Fibroblast of the aortic adventitia (primary cell): Measurements from ENCODE around the gene PMFBP1. TPM values are rescaled to one million over a fixed set of nuclear protein-coding genes. Genes with fewer than 3 reads are reported as not detected.

ENCODE experiments used
- DNase-seq: peaks from one replicate; pipeline ENCODE4 v3.0.0-alpha.2; 2010; ENCODE audit warnings: low read depth
- H3K4me3 ChIP-seq: 2 replicates; pipeline ENCODE4 v1.5.1; 2011; ENCODE audit warnings: low read depth, mild to moderate bottlenecking, control low read depth, low read length, moderate library complexity
- CTCF ChIP-seq: IDR thresholded peaks from 2 replicates; pipeline ENCODE4 v1.5.1; 2011; ENCODE audit warnings: mild to moderate bottlenecking, low read length, control low read depth, inconsistent platforms; ENCODE audit not compliant: insufficient read depth
- total RNA-seq: library from RNA; depleted of rRNA; stranded (reverse); fragments of >200 nt; gene quantifications from 2 replicates; pipeline ENCODE4 v1.2.3, GENCODE V29; 2012; ENCODE audit warnings: low replicate concordance

Gene PMFBP1
- total RNA-seq, 1 donor = 0.09 TPM

DNA sequence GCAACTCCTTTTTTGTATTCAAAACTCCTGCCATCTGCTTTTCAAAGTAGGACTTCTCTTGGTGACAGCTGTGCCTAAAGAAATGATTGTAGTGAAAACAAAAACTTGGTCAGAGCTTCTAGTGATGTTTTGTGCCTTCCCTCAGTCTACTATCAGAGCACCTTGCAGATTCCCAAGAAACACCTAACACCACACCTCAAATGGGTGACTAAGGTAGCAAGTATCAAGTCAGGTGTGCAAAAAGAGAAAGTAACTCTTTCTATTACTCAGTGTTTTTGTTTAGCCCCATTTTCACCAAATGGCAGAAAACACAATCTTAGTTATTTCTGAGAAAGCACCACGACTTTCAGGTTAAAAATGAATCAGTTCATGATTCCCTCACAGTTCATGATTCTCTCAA lies 2.0 kb upstream of the PMFBP1 start:
- no peak for DNase-seq
- no peak overlapping the region for H3K4me3 ChIP-seq
- no peak for TF ChIP-seq CTCF

- no peak for DNase-seq
- TF ChIP-seq CTCF = no peak
- no peak overlapping the region for H3K4me3 ChIP-seq
Observed at GRCh38 chr16:72171236-72171635, 719 bp downstream of the PMFBP1 start.

DNA sequence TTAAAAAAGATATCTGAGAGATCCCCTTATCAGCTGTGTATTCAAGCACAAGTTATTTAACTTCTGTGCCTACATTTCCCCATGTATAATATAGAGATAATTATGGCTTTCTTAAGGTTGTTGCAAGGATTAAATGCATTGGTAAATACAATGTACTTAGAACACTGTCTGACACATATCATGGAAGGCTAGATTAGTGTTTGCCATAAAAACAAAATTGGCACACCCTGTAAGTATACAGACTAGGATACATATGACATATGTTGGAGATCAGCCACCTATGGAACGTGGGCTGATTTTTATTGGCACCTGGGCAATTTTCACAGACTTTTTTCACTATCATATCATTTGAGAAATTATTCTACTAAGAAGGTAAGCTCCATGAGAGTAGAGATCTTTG lies 2.2 kb downstream of the PMFBP1 start:
- no peak for DNase-seq
- no peak overlapping the region for H3K4me3 ChIP-seq
- no peak for TF ChIP-seq CTCF

- DNase-seq = no peak
- no peak for TF ChIP-seq CTCF
- no peak overlapping the region for H3K4me3 ChIP-seq
Observed at GRCh38 chr16:72168365-72168764, 3.6 kb downstream of the PMFBP1 start.

GRCh38 chr16:72166954-72167561 lies 4.9 kb downstream of the PMFBP1 start:
- DNase-seq = no peak
- H3K4me3 ChIP-seq = no peak overlapping the region
- no peak for TF ChIP-seq CTCF

- no peak for DNase-seq
- no peak for TF ChIP-seq CTCF
- H3K4me3 ChIP-seq = no peak overlapping the region
Observed at GRCh38 chr16:72166151-72166550, 5.8 kb downstream of the PMFBP1 start.

GRCh38 chr16:72164691-72165090 lies 7.3 kb downstream of the PMFBP1 start:
- TF ChIP-seq CTCF = no peak
- H3K4me3 ChIP-seq = no peak overlapping the region
- no peak for DNase-seq
